NCI-H1092 (cell line): ENCODE results near the gene CHD9.
"Not testable (repeated sequence)": the region's sequence is repeated elsewhere in the genome, so short reads cannot be mapped to it uniquely, and the experiment has no call there.

Experiments
- DNase-seq: peaks from one replicate; lab custom pipeline; 2025; lab: John Stamatoyannopoulos, UW

Gene CHD9

DNA sequence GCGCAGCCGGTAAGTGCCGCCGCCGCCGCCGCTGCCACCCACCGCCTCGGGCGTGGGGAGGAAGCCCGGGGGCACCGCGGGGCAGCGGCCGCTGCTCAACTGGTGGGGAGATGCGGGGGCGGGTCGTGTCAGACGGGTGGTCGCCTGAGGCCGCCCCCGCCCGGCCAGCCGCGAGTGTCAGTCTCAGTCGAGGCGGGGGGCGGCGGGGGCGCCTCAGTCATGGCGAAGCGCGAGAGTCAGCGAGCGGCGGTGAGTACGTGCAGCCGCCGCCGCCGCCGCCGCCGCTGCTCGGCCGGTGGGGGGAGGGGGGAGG, 76.2 kb downstream of the CHD9 start:
- DNase-seq = peak; percentile 57

- DNase-seq = no peak
These were observed 76.7 kb downstream of the CHD9 start for GRCh38 chr16:53131363-53132071.

GRCh38 chr16:53132406-53132805, 77.6 kb downstream of the CHD9 start:
- no peak for DNase-seq

- no peak for DNase-seq
These were observed 80.5 kb downstream of the CHD9 start for GRCh38 chr16:53135329-53135728.

- DNase-seq = no peak
These were observed 88.2 kb downstream of the CHD9 start for GRCh38 chr16:53142823-53143568.

DNA sequence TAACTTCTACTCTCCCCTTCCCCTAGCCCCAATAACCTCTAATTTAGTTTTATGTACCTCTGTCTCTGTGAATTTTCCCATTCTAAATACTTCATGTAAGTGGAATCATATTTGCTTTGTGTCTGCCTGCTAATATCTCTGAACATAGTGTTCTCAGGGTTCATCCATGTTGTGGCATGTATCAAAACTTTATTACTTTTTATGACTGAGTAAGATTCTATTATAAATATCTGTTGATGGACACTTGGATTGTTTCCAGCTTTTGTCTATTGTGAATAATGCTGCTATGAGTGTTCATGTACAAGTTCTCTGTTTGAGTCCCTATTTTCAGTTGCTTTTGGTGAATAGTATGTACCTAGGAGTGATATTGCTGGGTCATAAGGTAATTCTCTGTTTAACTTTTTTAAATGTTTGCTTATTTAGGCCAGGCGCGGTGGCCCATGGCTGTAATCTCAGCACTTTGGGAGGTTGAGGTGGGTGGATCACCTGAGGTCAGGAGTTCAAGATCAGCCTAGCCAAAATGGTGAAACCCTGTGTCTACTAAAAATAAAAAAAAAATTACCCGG, 92.8 kb downstream of the CHD9 start:
- DNase-seq = no peak

- no peak for DNase-seq
These were observed 96.0 kb downstream of the CHD9 start for GRCh38 chr16:53150769-53151168.

DNA sequence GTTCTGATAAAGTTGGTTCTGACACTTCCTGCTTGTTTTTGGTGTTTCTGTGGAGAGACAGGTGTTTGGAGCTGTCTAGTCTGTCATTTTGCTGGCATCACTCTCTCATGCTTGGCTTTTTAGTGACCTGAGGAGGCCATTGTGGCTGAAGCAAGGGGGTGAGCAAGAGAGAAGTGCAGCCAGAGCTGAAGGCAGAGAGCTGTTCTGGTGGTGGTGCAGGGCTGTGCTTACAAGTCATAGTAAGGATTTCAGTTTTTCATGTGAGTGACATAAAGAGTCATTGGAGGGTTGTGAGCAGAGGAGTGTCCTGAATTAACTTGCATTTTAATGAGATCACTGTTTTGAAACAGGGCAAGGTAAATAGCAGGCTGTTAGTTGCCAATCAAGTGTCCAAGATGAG, 97.5 kb downstream of the CHD9 start:
- no peak for DNase-seq

- no peak for DNase-seq
These were observed 98.3 kb downstream of the CHD9 start for GRCh38 chr16:53153130-53153529.

- DNase-seq = no peak
These were observed 99.7 kb downstream of the CHD9 start for GRCh38 chr16:53154513-53154912.

- no peak for DNase-seq
These were observed 101.7 kb downstream of the CHD9 start for GRCh38 chr16:53156516-53156915.

DNA sequence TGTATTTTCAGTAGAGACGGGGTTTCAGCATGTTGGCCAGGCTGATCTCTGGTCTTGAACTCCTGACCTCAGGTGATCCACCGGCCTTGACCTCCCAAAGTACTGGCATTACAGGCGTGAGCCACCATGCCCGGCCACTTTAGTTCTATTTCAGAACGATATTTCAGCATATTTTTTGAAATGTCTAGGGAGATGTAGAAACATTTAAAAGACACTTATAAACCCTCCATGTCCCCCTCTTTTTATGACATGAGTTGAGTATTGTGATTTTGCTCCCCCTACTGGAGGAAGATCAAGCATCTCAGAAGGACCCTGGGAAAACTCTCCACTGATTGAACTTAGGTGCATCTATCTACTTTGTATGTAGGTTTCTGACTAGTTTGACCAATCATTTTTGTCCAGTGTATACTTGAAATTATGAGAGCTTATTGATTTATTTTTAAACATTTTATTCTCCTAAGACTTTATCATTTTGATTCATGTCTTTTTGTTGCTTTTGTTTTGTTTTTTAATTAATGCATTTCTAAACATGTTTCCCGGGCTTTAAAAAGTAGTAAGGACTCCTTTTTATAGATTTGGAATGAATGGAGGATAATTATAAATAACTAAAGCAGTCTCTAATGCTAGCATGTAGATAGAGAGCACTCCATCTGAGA, 105.1 kb downstream of the CHD9 start:
- peak; percentile 14 for DNase-seq

- DNase-seq = no peak
These were observed 111.3 kb downstream of the CHD9 start for GRCh38 chr16:53166099-53166498.

DNA sequence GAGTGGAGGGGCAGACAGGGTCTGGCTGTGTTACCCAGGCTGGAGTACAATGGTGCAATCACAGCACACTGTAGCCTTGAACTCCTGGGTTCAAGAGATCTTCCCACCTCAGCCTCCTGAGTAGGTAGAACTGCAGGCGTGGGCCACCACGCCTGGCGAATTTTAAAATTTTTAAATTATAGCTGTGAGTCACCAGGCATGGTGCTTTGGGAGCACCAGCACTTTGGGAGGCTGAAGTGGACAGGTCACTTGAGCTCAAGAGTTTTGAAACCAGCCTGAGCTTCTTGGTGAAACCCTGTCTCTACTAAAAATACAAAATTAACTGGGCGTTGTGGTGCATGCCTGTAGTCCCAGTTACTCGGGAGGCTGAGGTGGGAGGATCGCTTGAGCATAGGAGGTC, 114.0 kb downstream of the CHD9 start:
- DNase-seq = no peak

DNA sequence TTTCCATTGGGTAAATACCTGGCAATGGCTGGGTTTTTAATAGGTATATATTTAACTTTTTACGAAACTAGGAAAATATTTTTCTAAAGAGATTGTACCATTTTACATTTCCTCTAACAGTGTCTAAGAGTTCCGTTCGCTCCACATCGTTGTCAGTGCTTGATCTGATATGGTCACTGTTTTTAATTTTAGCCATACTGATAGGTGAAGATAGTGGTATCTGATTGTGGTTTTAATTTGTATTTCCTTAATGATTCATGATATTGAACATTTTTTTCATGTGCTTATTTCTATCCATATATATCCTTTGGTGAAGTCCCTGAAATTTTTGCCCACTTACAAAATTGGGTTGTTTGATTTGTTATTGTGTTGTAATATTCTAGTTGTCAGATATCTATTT, 117.7 kb downstream of the CHD9 start:
- no peak for DNase-seq

DNA sequence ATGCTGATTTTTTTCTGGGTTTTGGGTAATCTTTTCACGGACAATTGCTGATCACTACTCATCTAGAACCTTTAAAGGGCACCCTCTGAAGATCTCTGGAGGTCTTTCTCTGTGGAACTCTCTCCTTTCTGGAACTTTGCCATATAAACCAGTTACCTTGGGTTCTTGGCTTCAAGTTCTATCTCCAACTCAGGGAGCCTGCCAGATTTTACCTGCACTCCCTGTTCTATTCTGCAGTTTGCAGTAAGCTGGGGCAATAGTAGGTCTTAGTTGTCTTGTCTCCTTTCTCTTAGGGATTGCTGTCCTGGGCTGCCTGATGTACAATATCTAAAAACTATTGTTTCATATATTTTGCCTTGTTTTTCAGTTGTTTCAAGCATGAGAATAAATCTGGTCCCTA, 120.3 kb downstream of the CHD9 start:
- no peak for DNase-seq

- no peak for DNase-seq
These were observed 121.6 kb downstream of the CHD9 start for GRCh38 chr16:53176434-53176833.

GRCh38 chr16:53183442-53183841, 128.7 kb downstream of the CHD9 start:
- DNase-seq = no peak

DNA sequence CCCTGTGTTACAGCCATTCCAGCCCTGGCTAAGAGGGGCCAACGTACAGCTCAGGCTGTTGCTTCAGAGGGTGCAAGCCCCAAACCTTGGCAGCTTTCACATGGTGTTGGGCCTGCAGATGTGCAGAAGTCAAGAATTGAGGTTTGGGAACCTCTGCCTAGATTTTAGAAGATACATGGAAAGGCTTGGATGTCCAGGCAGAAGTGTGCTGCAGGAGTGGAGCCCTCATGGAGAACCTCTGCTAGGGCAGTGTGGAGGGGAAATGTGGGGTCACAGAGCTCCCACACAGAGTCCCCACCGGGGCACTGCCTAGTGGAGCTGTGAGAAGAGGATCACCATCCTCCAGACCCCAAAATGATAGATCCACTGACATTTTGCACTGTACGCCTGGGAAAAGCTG, 130.9 kb downstream of the CHD9 start:
- DNase-seq = not testable (repeated sequence)

- DNase-seq = no peak
These were observed 133.0 kb downstream of the CHD9 start for GRCh38 chr16:53187775-53188174.

- DNase-seq = no peak
These were observed 136.6 kb downstream of the CHD9 start for GRCh38 chr16:53191413-53191812.

GRCh38 chr16:53198933-53199332, 144.1 kb downstream of the CHD9 start:
- no peak for DNase-seq

- DNase-seq = no peak
These were observed 147.1 kb downstream of the CHD9 start for GRCh38 chr16:53201900-53202299.
